CD4-positive, alpha-beta T cell (primary cell): ENCODE results near the gene HMG20B. TPM values are rescaled to one million over a fixed set of nuclear protein-coding genes. Genes with fewer than 3 reads are reported as not detected.

Source experiments
- ATAC-seq: fragments of 200-7000 bp; cut with Tn5 transposase; one replicate; pipeline ENCODE4 v1.10.0; 2022; ENCODE audit warnings: mild to moderate bottlenecking; ENCODE audit not compliant: poor library complexity
- CTCF ChIA-PET: fragments of 350-600 bp; sonication (Branson Sonifier 250); formaldehyde crosslinking; loops from one replicate; lab custom pipeline; 2021; ENCODE audit warnings: antibody characterized with exemption, inconsistent platforms; lab: Charles Lee
- POLR2A ChIA-PET: fragments of 350-600 bp; sonication (Branson Sonifier 250); formaldehyde crosslinking; loops from one replicate; lab custom pipeline; 2021; ENCODE audit warnings: antibody characterized with exemption, inconsistent platforms; lab: Charles Lee
- DNase-seq, 14 experiments: peaks; one replicate each; pipeline ENCODE4 v3.0.0-alpha.2; 2013 to 2020; ENCODE audit warnings: mixed read lengths in 2 of 14
- H3K27ac ChIP-seq, 2 donors: one replicate each; pipeline versions ENCODE4 v1.5.1 to v1.7.0; 2013; ENCODE audit warnings: low read length in 2 of 2, low read depth in 1 of 2, mild to moderate bottlenecking in 1 of 2
- H3K27me3 ChIP-seq, 2 experiments: 1 replicate in 1 of 2; 2 replicates in 1 of 2; pipeline versions ENCODE4 v1.6.1 to v1.7.0; 2013; ENCODE audit warnings: low read length in 2 of 2, control low read depth in 1 of 2, mild to moderate bottlenecking in 1 of 2, moderate library complexity in 1 of 2; ENCODE audit not compliant: insufficient read depth in 2 of 2, control insufficient read depth in 1 of 2
- H3K36me3 ChIP-seq: one replicate; pipeline ENCODE4 v1.6.1; 2013; ENCODE audit warnings: low read length, control low read depth; ENCODE audit not compliant: insufficient read depth
- H3K4me1 ChIP-seq: one replicate; pipeline ENCODE4 v1.6.1; 2013; ENCODE audit warnings: low read length, control low read depth; ENCODE audit not compliant: insufficient read depth
- H3K4me3 ChIP-seq: one replicate; pipeline ENCODE4 v1.5.1; 2013; ENCODE audit warnings: mild to moderate bottlenecking, low read length, moderate library complexity
- H3K9me3 ChIP-seq, 2 experiments: 1 replicate in 1 of 2; 2 replicates in 1 of 2; pipeline versions ENCODE4 v1.6.1 to v1.7.0; 2013; ENCODE audit warnings: low read length in 2 of 2, mild to moderate bottlenecking in 2 of 2, control low read depth in 1 of 2, moderate library complexity in 1 of 2; ENCODE audit not compliant: control insufficient read depth in 1 of 2, insufficient read depth in 1 of 2
- H3K27ac Mint-ChIP-seq: one replicate; pipeline ENCODE4 v1.8.0; 2020; ENCODE audit warnings: mixed read lengths
- H3K27me3 Mint-ChIP-seq: one replicate; pipeline ENCODE4 v1.8.0; 2021; ENCODE audit warnings: mixed read lengths
- H3K36me3 Mint-ChIP-seq: one replicate; pipeline ENCODE4 v1.8.0; 2021; ENCODE audit warnings: low read depth, mixed read lengths
- H3K4me1 Mint-ChIP-seq: one replicate; pipeline ENCODE4 v1.8.0; 2021; ENCODE audit warnings: low read depth, mixed read lengths
- H3K4me3 Mint-ChIP-seq: one replicate; pipeline ENCODE4 v1.8.0; 2020; ENCODE audit warnings: mild to moderate bottlenecking, mixed read lengths
- H3K9me3 Mint-ChIP-seq: one replicate; pipeline ENCODE4 v1.8.0; 2020; ENCODE audit warnings: mixed read lengths
- CTCF ChIP-seq: fragments of 200-600 bp; IDR thresholded peaks from one replicate; pipeline ENCODE4 v1.8.0; 2022; ENCODE audit warnings: antibody characterized with exemption, mild to moderate bottlenecking
- intact Hi-C, 2 experiments: fragments of 100-400 bp; cut with DNase I in 1 of 2; cut with micrococcal nuclease in 1 of 2; formaldehyde crosslinking; loops; one replicate each; pipeline versions ENCODE4 v1.15.1 to v1.9.0; 2023 to 2025; cut with DNase I, micrococcal nuclease
- total RNA-seq, 174 experiments: library from RNA in 2 of 174; stranded (reverse) in 2 of 174; gene quantifications; one replicate each; pipeline ENCODE4 v1.2.3 and lab custom pipeline; 2021 to 2026

HMG20B gene
- total RNA-seq, 2 experiments from 2014 or later = 34.3 to 36.6 TPM

GRCh38 chr19:3614858-3615505 lies 42.2 kb downstream of the HMG20B start:
- no peak overlapping the region for H3K4me3 Mint-ChIP-seq

GRCh38 chr19:3615524-3616135 lies 42.9 kb downstream of the HMG20B start:
- intact Hi-C loops = no loop called here
- H3K9me3 ChIP-seq = peaks cover 0 to 9% of the 10 kb centered on the region in 2 experiments
- ChIA-PET POLR2A (no interaction called here), CTCF (no interaction called here)
- DNase-seq (no peak), ATAC-seq (no peak)
- no peak for TF ChIP-seq CTCF
- no peak overlapping the region for H3K4me3 ChIP-seq
- no peaks in the 10 kb centered on the region for H3K27me3 Mint-ChIP-seq
- H3K9me3 Mint-ChIP-seq = no peaks in the 10 kb centered on the region
- no peaks in the 10 kb centered on the region for H3K27me3 ChIP-seq
- H3K4me1 Mint-ChIP-seq = peaks cover 7% of the 10 kb centered on the region
- H3K36me3 Mint-ChIP-seq = peaks cover 20% of the 10 kb centered on the region
- peaks cover 15% of the 10 kb centered on the region for H3K4me1 ChIP-seq
- H3K27ac ChIP-seq = no peak overlapping the region
- no peak overlapping the region for H3K4me3 Mint-ChIP-seq
- peaks cover 57% of the 10 kb centered on the region for H3K36me3 ChIP-seq
- no peak overlapping the region for H3K27ac Mint-ChIP-seq

More at GRCh38 chr19:3614858-3615505, 42.2 kb downstream of the HMG20B start:
- no peak for ATAC-seq
- Mint-ChIP-seq H3K36me3 (peaks cover 24% of the 10 kb centered on the region), H3K4me1 (peaks cover 7% of the 10 kb centered on the region), H3K27me3 (no peaks in the 10 kb centered on the region), H3K27ac (no peak overlapping the region), H3K9me3 (no peaks in the 10 kb centered on the region)
- peaks cover 0 to 11% of the 10 kb centered on the region in 2 experiments for H3K9me3 ChIP-seq
- peaks cover 54% of the 10 kb centered on the region for H3K36me3 ChIP-seq
- no peak overlapping the region for H3K27ac ChIP-seq
- peaks cover 15% of the 10 kb centered on the region for H3K4me1 ChIP-seq
- intact Hi-C loops = no loop called here
- no peak for TF ChIP-seq CTCF
- no peak overlapping the region for H3K4me3 ChIP-seq
- DNase-seq = no peak
- ChIA-PET CTCF (no interaction called here), POLR2A (no interaction called here)
- H3K27me3 ChIP-seq = no peaks in the 10 kb centered on the region

- no peaks in the 10 kb centered on the region for H3K9me3 Mint-ChIP-seq
- Histone ChIP-seq H3K4me1 (peaks cover 15% of the 10 kb centered on the region), H3K9me3 (no peaks in the 10 kb centered on the region), H3K27me3 (no peaks in the 10 kb centered on the region), H3K4me3 (no peak overlapping the region), H3K27ac (no peak overlapping the region), H3K36me3 (peaks cover 59% of the 10 kb centered on the region)
- CTCF ChIA-PET = no interaction called here
- H3K4me1 Mint-ChIP-seq = peaks cover 7% of the 10 kb centered on the region
- H3K36me3 Mint-ChIP-seq = peaks cover 18% of the 10 kb centered on the region
- H3K27ac Mint-ChIP-seq = no peak overlapping the region
- TF ChIP-seq CTCF = no peak
- POLR2A ChIA-PET = no interaction called here
- intact Hi-C loops = no loop called here
- peak overlapping the region; percentile 25 for H3K4me3 Mint-ChIP-seq
- H3K27me3 Mint-ChIP-seq = no peaks in the 10 kb centered on the region
- ATAC-seq (peak; percentile 89), DNase-seq (peak in 5 of 14 experiments; percentile 10 to 62 (median 23))
Observed at GRCh38 chr19:3617463-3617862, 44.7 kb downstream of the HMG20B start.
